Islet precursor cell (in vitro differentiated cells): ENCODE measurements around the gene ELMO1.

Experiments used
- DNase-seq: peaks from one replicate; pipeline ENCODE4 v3.0.0-alpha.2; 2018

Gene ELMO1, protein sequence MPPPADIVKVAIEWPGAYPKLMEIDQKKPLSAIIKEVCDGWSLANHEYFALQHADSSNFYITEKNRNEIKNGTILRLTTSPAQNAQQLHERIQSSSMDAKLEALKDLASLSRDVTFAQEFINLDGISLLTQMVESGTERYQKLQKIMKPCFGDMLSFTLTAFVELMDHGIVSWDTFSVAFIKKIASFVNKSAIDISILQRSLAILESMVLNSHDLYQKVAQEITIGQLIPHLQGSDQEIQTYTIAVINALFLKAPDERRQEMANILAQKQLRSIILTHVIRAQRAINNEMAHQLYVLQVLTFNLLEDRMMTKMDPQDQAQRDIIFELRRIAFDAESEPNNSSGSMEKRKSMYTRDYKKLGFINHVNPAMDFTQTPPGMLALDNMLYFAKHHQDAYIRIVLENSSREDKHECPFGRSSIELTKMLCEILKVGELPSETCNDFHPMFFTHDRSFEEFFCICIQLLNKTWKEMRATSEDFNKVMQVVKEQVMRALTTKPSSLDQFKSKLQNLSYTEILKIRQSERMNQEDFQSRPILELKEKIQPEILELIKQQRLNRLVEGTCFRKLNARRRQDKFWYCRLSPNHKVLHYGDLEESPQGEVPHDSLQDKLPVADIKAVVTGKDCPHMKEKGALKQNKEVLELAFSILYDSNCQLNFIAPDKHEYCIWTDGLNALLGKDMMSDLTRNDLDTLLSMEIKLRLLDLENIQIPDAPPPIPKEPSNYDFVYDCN

DNA sequence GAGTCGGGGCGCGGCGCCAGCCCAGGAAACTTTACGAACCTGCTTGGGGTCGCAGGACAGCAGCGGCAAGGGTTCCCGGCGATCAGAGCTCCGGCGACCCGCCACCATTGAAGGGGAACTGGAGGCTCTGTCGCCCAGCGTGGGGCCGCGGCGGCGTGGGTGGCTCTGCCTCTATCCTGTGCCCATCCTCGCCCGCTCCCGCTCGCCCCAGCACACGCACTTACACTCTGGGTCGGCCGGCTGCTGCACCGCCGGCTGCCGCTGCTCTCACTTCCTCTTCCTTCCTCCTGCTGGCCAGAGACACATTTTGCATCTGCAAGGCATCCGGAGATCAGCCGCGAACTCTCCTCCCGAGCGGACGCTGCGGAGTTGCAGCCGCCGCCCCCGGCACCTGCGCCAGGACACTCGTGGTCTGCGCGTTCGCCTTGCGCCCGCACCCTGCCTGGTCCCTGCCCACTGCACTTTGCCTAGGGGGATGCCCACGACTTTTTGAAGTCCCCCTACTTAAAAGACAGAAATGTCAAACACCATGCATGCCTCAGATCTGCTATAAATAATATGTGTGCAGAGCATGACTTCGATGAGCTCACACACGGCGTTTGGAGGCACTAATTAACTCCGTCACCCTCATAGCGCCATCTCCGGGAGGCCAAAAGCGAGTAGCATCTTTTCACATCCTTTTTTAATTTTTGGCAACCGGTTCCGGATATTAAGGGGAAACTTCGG is at the start of gene ELMO1:
ELMO1 (minus strand) TSS at position 229 of the 726 bp plus-strand sequence. CDS start 106,174 bp downstream, outside the sequence.
- DNase-seq = peak; percentile 95

DNA sequence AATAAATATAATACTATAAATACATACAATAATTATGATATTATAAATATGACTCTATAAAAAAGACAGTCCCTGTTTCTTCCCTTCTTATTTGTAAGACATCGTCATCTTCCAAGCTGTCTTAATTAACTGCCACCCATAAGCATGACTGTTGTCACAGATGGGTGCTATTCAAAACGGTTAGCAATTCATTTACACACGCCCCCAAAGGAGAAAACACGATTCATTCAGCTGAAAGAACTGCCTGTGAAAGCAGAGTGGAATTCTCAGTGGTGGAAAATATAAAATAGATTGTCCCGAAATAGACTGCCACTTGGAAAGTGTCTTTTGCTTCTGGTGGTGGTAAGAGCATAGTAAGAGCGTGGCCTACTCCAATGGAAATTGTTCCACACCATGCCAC is 48.9 kb upstream of the ELMO1 start:
- no peak for DNase-seq

DNA sequence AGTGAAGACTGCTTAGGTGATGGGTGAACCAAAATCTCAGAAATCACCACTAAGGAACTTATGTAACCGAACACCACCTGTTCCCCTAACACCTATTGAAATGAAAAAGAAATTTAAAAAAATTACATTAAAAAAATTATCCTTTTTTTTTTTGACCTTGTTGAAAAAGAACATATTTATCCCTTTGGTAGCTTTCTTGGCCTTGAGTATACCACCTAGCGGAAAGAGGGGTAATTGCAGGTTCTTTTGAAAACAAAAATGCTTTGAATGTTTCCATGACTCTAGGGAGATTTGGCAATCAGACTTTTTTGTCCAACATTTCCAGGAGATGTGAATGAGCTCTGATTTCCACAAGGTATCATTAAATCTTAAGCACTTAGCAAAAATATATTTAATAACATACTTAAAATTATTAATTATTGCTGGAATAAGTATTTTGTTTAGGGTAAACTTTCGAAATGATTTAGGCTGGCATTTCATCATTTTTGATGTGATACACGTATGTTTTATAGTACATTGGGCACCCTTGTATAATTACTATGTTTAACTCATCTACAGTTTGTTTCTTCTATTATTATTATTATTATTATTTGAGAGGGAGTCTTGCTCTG is 47.0 kb upstream of the ELMO1 start:
- no peak for DNase-seq

DNA sequence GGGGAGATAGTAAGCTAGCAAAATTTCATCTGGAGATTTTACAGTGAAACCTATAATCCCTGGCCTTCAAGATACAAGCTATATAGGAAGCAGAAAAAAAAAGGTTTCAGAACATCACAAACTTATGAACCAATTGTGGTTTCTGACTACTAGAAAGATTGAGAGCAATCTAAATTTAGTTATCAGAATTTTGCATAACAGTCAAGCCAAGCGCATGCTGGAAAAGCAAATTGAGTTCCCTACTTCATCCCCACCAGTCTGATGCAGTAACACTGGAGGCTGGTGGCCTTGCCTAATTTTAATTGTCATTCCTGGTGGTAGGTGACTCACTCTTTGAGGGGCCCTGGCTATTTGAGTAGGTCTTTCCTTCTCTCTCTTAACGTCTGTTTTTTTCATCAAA is 46.3 kb upstream of the ELMO1 start:
- DNase-seq = peak; percentile 77

DNA sequence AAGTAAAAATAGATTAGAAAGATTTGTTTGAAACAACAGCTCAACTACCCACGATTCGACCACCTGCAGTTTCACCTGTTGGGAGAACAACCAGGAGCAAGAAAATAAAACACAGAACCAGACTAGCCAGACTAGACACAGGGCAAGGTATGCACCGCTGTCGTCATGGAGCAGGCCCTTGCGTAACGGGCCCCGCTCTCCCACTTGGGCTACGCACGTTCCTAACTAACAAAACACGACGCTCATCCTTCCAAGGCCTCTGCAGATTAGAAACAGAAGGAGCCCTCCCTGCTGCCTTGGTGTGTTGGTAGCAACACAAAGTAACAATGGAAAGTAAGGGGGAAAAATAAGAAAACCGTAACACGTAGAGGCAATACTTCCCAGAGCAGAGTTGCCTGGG is 45.1 kb upstream of the ELMO1 start:
- DNase-seq = peak; percentile 61

DNA sequence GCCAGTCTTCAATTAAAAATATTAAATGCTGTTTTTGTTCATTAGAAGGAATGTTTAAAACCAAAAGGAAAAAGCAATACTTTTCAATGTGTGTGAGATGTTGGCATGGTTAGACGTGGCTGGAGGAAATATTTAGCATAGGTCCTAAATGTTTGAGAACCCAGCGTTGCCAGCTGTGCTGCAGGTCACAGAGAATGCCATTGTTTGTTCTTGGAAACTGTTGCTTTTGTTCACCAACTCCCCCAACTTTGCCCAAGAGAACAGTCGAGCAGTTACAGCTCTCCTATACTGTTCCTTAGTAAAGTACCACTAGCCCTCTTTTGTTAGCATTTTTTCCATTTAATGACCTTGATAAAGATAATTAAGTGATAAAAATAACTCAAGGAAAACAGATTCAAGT is 44.5 kb upstream of the ELMO1 start:
- no peak for DNase-seq

DNA sequence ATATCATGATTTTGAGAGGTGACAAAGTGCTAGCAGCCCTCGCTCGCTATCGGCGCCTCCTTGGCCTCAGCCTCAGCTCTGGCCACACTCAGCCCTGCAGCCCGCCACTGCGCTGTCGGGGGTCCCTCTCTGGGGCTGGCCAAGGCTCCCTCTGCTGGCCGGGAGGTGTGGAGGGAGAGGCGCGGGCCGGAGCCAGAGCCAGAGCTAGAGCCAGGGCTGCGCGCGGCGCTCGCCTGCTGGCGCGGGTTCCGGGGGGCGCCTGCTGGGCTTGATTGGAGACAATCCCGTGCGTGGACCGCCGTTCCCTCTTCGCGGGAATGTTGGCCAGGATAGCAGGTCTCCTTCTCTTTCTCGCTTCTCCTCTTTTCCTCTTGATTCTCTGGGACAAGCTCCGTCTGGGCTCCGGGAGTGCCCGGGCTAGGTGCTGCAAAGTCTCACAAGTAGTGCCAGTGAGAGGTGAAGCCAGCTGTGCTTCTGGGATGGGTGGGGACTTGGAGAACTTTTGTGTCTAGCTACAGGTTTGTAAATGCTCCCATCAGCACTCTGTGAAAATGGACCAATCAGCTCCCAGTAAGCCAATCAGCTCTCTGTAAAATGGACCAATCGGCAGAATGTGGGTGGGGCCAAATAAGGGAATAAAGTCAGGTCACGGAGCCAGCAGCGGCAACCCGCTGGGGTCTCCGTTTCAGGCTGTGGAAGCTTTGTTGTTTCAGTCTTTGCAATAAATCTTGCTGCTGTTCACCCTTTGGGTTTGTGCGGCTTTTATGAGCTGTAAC is 43.4 kb upstream of the ELMO1 start:
- DNase-seq = peak; percentile 89

DNA sequence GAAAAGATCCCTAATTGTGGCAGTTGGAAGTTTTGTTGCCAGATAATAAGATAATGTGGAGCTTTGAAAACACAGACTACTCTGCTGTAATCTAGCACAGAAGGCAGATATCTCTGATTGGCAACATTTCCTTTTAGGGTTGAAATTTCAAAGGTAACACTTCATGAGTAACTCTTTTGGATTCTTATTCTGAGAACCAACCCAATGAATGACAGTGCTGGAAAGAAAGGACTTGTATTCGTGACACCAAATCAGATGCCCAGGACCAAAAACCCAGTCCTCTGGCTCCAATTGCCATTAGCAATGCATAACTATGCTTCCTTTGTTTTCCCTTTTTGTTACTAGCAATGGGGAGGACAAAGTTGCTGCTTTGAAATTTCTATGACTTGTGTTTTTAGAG is 41.0 kb upstream of the ELMO1 start:
- no peak for DNase-seq

DNA sequence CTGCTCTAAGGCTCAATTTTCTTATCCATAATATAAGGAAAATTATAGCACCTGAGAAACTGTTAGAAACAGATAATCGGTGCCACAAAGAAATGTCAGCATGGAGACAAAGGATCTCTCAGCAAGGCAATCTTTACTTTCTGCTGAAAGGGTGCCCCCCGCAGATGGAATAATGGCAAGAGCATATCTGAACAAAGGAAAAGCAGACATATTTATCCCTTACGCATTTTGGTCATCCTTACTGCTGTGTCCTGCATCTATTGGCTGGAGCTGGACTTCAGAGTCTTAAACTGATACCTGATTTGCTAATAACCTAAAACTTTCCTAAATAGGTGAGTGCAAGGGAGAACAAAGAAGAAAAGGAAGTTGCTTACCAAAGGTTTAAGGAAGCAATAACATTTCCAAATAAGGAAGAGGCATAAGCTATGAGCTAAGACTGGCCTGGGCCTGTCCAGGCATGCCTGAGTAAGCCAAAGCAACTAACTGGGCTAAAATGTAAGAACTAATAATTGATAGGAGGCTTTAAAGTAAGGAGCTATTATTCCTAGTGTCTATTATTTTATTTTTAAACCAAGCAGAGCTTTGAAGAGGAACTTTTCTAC is 39.6 kb upstream of the ELMO1 start:
- peak; percentile 82 for DNase-seq

DNA sequence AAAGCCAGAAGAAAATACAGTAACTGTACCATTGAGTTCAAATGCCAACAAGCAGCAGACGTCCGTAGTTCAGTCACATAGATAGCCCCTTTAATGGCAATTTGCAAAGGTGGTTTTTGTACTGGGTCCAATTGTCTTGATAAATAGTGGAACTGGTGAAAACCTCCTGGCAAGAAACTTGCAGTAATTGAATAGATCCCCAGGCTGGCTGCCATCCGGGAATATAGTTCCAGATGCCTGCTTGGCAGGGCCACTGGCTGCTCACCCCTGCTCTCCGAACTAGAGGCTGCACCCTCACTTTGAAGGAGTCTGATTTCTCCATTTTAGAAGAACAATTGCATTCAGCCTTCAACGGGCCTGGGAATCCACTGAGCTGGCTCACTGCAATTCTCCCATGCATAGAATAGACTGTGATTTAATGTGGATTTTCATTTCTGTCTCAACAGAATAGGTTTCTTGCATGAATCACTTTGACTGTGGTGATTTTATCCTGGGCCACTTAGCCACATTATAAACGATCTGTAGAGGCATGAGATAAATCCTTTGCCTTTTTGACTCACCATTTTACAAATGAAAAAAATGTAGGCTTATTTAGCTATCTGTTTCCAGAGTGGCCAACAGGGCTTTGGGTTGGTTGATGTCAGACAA is 35.9 kb upstream of the ELMO1 start:
- DNase-seq = no peak

DNA sequence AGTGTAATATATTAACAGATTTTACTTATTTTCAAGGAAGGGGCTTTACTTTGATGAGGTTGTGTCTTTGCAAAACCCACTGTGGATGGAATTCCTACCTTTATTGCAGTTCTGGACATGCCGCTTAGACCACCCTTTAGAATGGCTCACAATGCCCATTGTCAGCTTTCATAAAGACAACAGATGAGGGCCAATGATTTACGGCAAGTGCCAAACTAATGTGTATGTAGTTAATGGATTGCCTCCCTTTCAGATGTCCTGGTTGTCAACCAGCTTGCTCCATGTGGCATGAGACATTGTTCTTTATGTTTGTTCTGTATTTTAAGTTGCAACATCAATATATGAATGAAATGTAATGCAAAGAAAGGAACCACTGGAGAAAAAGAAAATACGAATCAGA is 35.0 kb upstream of the ELMO1 start:
- DNase-seq = no peak

DNA sequence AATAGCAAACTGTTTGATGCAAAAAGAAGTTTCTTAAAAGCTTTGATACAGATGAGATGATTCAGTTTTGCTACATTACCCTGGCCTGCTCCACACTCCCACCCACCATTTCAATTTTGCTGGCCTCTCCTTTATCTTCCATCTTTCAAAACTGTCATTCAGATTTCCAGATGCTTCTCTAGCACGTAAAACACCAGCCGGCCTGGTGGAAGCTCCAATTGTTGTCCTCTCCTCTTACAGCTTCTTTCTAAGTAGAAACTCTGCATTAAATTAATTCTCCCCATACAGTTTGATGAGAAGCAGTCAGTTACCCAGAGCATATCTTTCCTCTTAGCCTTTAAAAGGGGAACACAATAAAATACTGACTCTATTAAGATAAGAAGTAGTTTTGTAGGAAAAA is 34.3 kb upstream of the ELMO1 start:
- no peak for DNase-seq

DNA sequence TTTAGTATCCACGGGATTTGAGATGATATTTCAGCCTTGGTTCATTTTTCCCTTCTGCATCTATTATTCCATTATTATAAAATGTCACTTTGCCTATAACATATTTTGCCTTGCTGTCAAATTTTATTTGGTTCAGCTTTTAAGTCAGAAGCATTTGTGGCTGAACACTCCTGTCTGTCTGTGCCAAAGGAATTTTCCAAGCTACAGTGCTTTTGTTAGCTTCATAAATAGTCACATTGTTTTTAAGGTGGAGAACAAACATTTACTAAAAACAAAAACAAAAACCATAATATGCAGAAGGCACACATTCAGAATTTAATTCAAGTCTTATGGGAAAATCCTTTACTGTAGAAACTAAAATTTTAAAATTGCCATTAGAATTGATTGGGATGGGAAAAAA is 33.8 kb upstream of the ELMO1 start:
- no peak for DNase-seq

DNA sequence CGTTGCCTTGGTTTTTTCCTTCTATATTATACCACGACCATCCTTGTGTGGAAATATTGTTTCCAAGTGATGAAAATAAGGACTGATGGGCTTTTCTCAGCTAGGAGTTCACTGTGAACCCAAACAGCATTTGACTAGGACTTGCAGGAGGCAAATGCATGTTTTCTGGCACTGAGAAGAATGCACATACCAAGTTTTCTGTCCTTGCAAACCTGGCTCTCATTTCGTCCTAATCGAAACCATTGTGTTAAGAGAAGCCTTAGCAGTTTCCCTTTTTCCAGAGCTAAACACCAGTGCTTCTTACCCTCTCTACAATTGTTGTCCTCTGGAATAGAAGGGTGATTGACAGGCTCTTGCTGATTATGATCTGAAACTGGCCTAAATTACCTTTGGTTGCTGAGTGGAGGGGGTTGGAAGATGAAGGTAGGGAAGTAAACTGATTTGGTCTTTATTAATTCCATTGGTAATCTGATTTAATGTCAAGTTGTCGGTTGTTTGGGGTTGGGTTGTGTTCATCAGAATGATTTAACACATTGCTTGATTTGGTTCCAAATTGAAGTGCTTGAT is 33.1 kb upstream of the ELMO1 start:
- DNase-seq = no peak

DNA sequence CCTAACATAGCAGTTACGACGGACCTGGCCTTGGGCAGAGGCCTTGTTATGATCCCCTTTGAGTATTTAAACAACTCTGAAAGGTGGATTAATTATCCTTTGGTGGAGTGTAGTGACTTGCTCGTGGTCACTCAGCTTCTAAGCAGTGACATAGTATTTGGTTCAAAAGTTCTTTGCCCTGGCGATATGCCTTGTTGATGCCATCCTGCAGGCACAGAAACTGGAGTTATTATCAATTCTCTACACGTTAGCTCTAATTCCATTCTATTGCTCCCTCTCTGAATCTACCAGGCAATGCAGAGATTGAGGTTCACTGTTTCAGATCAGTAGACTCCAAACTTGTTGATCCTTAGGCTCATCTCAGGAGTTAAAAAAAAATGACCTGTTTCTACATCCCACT is 32.5 kb upstream of the ELMO1 start:
- DNase-seq = no peak

DNA sequence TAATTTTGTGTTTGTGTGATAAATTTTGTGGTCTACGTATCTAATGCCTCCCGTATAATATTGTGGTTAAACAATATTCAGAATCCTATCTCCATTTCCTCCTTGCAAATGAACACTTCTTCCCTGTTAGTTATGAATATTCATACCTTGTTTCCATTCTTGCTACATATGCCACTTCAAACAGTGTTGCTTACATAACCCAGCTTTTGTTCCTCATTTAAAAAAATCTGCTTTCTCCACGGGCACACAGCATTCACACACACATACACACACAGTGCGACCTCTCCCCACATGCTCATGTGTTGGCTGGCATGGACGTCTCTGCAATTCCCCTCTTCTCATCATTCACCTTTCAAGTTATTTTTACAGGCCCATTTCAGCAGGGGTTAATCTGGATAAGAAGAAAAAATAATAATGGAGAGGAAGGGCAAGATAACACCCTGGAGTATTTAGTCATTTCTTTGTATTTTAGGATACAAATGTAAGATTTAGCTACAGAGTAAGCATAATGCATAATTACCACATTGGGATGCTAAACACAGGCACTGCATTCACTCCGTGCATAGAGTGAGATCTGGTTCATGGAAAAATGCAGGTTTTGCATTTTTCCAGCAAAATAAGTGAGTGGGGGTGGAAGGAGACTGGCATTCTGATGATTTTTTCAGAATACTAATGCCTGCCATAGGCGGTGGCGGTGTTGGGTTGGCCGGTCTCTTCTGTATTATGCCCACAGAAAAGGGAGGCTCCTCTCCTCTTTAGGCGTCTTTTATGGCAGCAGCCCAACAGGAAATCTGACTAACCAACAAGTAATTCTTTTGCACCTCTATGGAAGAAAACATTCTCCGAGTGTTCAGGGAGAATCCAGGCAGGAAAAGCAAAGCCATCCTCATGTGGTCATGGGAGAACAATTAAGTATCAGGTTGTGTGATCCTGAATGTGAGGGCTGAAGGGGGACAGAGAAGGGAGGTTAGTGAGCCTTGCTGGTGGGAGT is 31.7 kb upstream of the ELMO1 start:
- DNase-seq = no peak

DNA sequence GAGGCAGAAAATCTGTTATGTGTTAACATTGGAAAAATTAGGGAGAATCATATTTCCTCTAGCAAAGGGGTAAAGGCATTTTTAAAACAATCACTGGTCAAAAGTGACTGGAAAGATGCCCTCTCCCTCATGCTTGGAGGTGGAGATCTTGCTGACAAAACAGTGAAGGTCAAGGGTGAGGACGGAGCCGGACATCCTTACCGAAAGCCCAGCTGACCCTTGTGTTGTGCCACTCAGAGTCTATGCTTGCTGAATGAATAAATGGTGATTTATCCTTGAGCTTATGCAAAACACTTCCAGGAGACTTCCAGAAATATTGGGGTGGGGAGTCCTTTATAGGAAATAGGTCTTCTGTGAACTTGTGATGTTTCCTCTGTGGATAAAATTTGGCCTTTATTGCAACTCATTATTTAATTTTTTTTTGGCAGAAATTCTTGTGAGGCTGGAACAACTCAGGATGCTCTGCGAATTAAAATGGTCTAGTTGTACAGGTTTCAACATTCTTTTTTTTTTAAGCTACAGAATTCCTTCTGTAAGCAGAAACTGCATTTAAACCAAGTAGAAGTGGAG is 28.3 kb upstream of the ELMO1 start:
- no peak for DNase-seq

DNA sequence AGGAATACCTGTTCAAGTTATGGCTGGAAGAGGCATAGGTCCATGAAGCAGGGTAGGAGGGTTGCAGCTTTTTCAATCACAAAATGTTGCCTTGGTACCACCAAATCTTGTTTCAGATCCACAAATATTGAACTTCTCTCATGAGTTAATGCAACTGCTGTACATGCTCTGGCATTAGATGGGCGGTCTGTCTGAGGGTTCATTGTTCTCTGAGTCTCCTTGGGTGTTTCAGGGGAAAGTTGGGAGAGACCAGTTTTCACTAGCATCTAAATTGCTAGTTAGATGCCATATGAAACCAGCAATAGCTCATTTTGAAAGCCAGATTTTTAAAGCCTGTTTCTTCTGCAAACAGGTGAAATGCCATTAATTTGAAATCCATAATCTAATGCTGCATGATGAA is 27.8 kb upstream of the ELMO1 start:
- no peak for DNase-seq

DNA sequence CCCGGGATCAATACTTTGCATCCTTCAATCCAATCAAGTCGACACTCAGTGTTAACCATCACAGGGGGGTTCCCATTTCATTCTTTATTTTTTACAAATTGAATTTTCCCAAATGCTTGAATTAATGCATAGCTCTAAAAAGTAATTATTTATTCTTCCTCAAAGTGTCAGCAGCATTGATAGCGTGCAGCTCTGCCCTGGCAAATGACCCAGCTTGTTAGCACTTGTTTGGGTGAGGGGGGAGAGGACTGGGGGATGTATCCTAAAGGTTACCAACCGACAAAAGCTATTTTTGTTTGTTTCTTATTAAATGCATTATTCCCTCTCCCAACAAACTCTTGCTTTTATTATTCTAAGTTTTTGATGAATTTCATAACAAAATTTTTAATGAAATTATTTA is 27.0 kb upstream of the ELMO1 start:
- no peak for DNase-seq

DNA sequence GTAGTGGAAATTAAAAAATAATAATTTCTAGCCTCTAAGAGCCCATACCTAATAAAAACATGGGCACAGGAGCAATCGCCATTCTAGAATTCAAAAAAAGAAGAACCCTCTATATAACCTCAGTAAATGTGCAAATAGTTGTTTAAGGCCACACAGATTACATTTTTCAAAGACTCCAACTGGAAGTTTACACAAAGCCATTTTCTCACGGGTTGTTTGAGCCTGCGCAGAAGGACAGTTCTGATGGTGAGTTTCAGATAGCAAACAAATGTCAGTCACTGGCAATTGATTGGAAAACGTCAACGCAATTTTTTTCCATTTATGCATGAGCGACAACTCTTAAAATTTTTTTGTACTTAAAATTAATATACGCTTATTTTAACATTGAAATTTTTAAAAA is 23.0 kb upstream of the ELMO1 start:
- DNase-seq = no peak
